Stimulated activated naive CD8-positive, alpha-beta T cell treated with anti-CD3 and anti-CD28 coated beads, Interleukin-15, amount 100 ng/mL, for 72 hours (primary cell): ENCODE measurements around the gene TENM4.

Experiments used
- ATAC-seq: fragments of 150-1000 bp; cut with Tn5 transposase; 2 replicates; pipeline ENCODE4 v1.10.0; 2021; ENCODE audit warnings: mild to moderate bottlenecking, moderate library complexity
- DNase-seq, 2 donors: peaks; one replicate each; pipeline ENCODE4 v3.0.0; 2021 to 2022
- H3K27ac Mint-ChIP-seq, 2 donors: one replicate each; pipeline ENCODE4 v1.8.0; 2022; ENCODE audit warnings: mild to moderate bottlenecking in 2 of 2, mixed read lengths in 2 of 2, moderate library complexity in 2 of 2
- H3K27me3 Mint-ChIP-seq: one replicate; pipeline ENCODE4 v1.8.0; 2022; ENCODE audit warnings: mixed read lengths
- H3K4me1 Mint-ChIP-seq: one replicate; pipeline ENCODE4 v1.8.0; 2022; ENCODE audit warnings: mild to moderate bottlenecking, mixed read lengths
- H3K4me3 Mint-ChIP-seq, 2 donors: one replicate each; pipeline ENCODE4 v1.8.0; 2022; ENCODE audit warnings: mild to moderate bottlenecking in 2 of 2, mixed read lengths in 2 of 2, moderate library complexity in 1 of 2
- H3K9me3 Mint-ChIP-seq, 2 donors: one replicate each; pipeline ENCODE4 v1.8.0; 2022; ENCODE audit warnings: mixed read lengths in 2 of 2

The TENM4 gene

GRCh38 chr11:79436919-79437277, 3.9 kb downstream of the TENM4 start:
- Mint-ChIP-seq H3K4me3 (peak overlapping the region in 1 of 2 donors; percentile 37), H3K4me1 (peaks cover 25% of the 10 kb centered on the region), H3K27me3 (peaks cover 86% of the 10 kb centered on the region), H3K27ac (no peak overlapping the region), H3K9me3 (no peaks in the 10 kb centered on the region)
- ATAC-seq (no peak), DNase-seq (no peak)

GRCh38 chr11:79434283-79434682, 6.5 kb downstream of the TENM4 start:
- Mint-ChIP-seq H3K4me3 (no peak overlapping the region), H3K4me1 (peaks cover 17% of the 10 kb centered on the region), H3K27ac (no peak overlapping the region), H3K9me3 (no peaks in the 10 kb centered on the region), H3K27me3 (peaks cover 62% of the 10 kb centered on the region)
- no peak for ATAC-seq
- DNase-seq = no peak

GRCh38 chr11:79432138-79432537, 8.7 kb downstream of the TENM4 start:
- DNase-seq = no peak
- ATAC-seq = no peak
- Mint-ChIP-seq H3K4me1 (peaks cover 6% of the 10 kb centered on the region), H3K4me3 (no peak overlapping the region), H3K27me3 (peaks cover 40% of the 10 kb centered on the region), H3K9me3 (no peaks in the 10 kb centered on the region), H3K27ac (no peak overlapping the region)

DNA sequence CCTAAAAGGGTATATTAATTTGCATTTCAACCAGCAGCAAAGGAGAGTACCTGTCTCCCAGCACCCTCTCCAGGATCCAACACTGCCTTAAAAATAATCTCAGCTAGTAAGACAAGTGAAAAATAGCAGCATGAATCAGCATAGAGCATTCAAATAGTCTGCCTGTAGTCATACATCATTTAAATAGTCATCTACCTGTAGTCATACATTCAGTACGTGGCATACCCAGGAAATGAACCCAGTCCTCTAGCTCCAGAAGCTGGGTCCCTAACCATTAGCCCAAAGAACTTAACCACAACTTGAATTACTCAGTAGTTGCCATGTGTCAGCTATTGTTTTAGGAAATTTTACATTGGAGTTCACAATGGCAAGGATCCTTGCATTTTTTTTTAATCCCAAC, 9.3 kb downstream of the TENM4 start:
- ATAC-seq (no peak), DNase-seq (no peak)
- H3K9me3 Mint-ChIP-seq = no peaks in the 10 kb centered on the region
- H3K4me3 Mint-ChIP-seq = no peak overlapping the region
- H3K27ac Mint-ChIP-seq = no peak overlapping the region
- H3K4me1 Mint-ChIP-seq = no peaks in the 10 kb centered on the region
- H3K27me3 Mint-ChIP-seq = peaks cover 34% of the 10 kb centered on the region

GRCh38 chr11:79430280-79430679, 10.6 kb downstream of the TENM4 start:
- DNase-seq = no peak
- peaks cover 22% of the 10 kb centered on the region for H3K27me3 Mint-ChIP-seq
- no peak for ATAC-seq
- no peaks in the 10 kb centered on the region for H3K4me1 Mint-ChIP-seq
- no peak overlapping the region for H3K4me3 Mint-ChIP-seq
- H3K27ac Mint-ChIP-seq = peak overlapping the region in 1 of 2 donors; percentile 37
- no peaks in the 10 kb centered on the region for H3K9me3 Mint-ChIP-seq

GRCh38 chr11:79428406-79428805, 12.4 kb downstream of the TENM4 start:
- Mint-ChIP-seq H3K4me1 (no peaks in the 10 kb centered on the region), H3K4me3 (no peak overlapping the region), H3K27ac (no peak overlapping the region), H3K27me3 (peaks cover 5% of the 10 kb centered on the region), H3K9me3 (no peaks in the 10 kb centered on the region)
- DNase-seq (no peak), ATAC-seq (no peak)

- DNase-seq (no peak), ATAC-seq (no peak)
- no peaks in the 10 kb centered on the region for H3K27me3 Mint-ChIP-seq
- no peak overlapping the region for H3K4me3 Mint-ChIP-seq
- H3K9me3 Mint-ChIP-seq = no peaks in the 10 kb centered on the region
- no peaks in the 10 kb centered on the region for H3K4me1 Mint-ChIP-seq
- no peak overlapping the region for H3K27ac Mint-ChIP-seq
Measured at GRCh38 chr11:79427611-79428327, 13.1 kb downstream of the TENM4 start.

GRCh38 chr11:79427126-79427525, 13.7 kb downstream of the TENM4 start:
- ATAC-seq = no peak
- no peaks in the 10 kb centered on the region for H3K27me3 Mint-ChIP-seq
- no peaks in the 10 kb centered on the region for H3K9me3 Mint-ChIP-seq
- DNase-seq = no peak
- H3K4me3 Mint-ChIP-seq = no peak overlapping the region
- no peaks in the 10 kb centered on the region for H3K4me1 Mint-ChIP-seq
- no peak overlapping the region for H3K27ac Mint-ChIP-seq

- no peak for DNase-seq
- H3K9me3 Mint-ChIP-seq = no peaks in the 10 kb centered on the region
- no peak overlapping the region for H3K27ac Mint-ChIP-seq
- no peaks in the 10 kb centered on the region for H3K27me3 Mint-ChIP-seq
- no peaks in the 10 kb centered on the region for H3K4me1 Mint-ChIP-seq
- H3K4me3 Mint-ChIP-seq = no peak overlapping the region
- no peak for ATAC-seq
Measured at GRCh38 chr11:79425463-79425862, 15.4 kb downstream of the TENM4 start.

DNA sequence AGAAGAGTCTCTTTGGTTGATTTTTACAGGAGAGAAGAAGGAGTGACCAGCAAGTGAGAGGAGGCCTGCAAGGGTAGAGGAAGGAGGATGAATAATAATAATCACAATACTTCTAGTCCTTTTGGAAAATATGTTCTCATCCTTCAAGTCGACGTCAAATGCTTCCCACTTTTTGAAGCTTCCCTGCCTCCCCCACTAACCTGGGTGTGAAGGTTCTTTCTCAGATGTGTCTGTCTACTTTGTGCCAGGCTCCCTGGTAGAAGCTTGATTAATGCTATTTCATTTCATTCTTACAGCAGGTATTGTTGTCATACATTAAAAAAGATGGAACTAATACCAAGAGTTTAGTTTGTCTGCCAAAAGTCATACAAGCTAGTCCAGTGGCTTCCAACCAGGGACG, 17.1 kb downstream of the TENM4 start:
- H3K9me3 Mint-ChIP-seq = peaks cover 0 to under 1% of the 10 kb centered on the region in 2 donors
- H3K4me1 Mint-ChIP-seq = no peaks in the 10 kb centered on the region
- ATAC-seq (no peak), DNase-seq (no peak)
- H3K27me3 Mint-ChIP-seq = peaks cover 4% of the 10 kb centered on the region
- H3K4me3 Mint-ChIP-seq = no peak overlapping the region
- H3K27ac Mint-ChIP-seq = no peak overlapping the region

DNA sequence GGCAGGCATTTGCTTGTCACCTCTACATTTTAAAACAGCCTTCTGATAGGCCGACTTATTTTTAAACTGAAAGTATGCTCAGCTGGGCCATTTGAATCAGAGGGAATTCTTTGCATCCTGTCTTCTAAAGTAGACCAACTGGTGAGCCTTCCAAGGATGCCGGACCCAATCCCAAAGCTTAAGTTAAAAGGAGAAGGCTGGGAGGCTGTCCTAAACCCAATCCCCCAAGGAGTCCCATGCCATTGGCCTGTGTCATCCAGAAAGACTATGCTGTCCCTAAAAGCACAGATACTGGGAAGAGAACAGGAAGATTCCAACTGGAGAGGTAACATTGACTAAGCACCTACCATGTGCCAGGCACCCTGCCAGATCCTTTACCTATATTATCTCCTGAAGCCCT, 18.0 kb downstream of the TENM4 start:
- Mint-ChIP-seq H3K4me3 (no peak overlapping the region), H3K27ac (no peak overlapping the region), H3K4me1 (no peaks in the 10 kb centered on the region), H3K9me3 (peaks cover 5 to 9% of the 10 kb centered on the region in 2 donors), H3K27me3 (peaks cover 10% of the 10 kb centered on the region)
- no peak for DNase-seq
- no peak for ATAC-seq

DNA sequence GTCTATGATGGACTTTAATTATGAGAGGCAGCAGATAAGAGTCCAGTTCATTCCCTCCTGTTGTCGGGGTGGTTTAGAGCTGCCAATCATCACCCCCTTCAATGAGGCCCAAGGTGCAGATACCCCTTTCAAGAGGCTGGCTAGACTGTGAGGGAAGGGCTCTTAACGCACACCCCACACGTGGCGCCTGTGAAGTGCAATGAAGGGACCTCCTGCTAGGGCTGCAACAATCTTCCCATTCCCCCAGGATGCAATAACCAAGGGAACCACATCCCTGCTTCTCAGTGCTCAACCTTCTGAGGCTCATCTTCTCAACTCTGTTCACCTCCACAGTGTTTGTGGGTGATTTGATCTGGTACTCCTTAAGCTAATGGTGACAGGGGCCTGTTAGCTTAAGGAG, 19.0 kb downstream of the TENM4 start:
- Mint-ChIP-seq H3K4me1 (no peaks in the 10 kb centered on the region), H3K4me3 (no peak overlapping the region)
- no peak for ATAC-seq

DNA sequence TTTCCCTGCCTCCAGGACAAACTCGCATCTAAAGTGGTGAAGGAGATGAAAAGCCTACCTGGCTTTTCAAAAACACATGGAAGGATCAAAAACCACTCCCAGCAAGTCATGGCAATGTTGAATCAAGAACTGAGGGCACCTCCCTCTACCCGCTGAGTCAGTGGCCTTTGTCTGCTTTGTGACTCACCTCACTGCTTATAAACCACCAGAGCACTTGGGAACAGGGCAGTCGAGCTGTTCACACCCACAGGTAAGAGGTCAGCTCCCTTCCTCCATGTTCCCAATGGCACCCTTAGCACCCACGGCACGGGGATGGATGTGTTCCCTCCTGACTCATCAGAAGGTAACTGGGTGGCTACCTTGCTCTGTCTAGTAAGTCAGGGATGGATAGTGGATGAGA, 21.7 kb downstream of the TENM4 start:
- no peaks in the 10 kb centered on the region for H3K4me1 Mint-ChIP-seq
- no peak for DNase-seq

More for the DNA sequence above, 19.0 kb downstream of the TENM4 start:
- Mint-ChIP-seq H3K27ac (no peak overlapping the region), H3K9me3 (peaks cover 10 to 15% of the 10 kb centered on the region in 2 donors), H3K27me3 (peaks cover 10% of the 10 kb centered on the region)
- DNase-seq = no peak

DNA sequence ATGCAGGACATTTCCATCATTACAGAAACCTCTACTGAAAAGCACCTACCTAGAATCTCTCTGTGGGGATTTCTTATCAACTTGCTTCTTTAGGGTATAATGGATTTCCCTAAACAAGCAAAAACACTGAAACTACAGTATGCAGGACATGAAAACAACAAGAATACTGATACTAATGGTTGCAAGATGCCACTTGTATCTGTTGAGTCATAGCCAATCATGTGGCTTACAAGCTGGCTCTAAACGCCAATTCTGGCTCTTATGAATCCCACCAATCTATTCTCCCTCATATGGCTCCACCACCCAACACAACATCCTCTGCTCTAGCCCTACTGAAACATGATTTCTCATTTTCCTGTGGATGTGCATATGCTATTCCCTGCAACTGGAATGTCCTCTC, 22.6 kb downstream of the TENM4 start:
- Mint-ChIP-seq H3K9me3 (peaks cover 13 to 15% of the 10 kb centered on the region in 2 donors), H3K4me3 (no peak overlapping the region), H3K4me1 (no peaks in the 10 kb centered on the region), H3K27ac (no peak overlapping the region), H3K27me3 (peaks cover 10% of the 10 kb centered on the region)
- no peak for DNase-seq
- ATAC-seq = no peak

More for the DNA sequence above, 21.7 kb downstream of the TENM4 start:
- H3K27ac Mint-ChIP-seq = no peak overlapping the region
- peaks cover 13 to 15% of the 10 kb centered on the region in 2 donors for H3K9me3 Mint-ChIP-seq
- no peak for ATAC-seq
- peaks cover 10% of the 10 kb centered on the region for H3K27me3 Mint-ChIP-seq
- no peak overlapping the region for H3K4me3 Mint-ChIP-seq

DNA sequence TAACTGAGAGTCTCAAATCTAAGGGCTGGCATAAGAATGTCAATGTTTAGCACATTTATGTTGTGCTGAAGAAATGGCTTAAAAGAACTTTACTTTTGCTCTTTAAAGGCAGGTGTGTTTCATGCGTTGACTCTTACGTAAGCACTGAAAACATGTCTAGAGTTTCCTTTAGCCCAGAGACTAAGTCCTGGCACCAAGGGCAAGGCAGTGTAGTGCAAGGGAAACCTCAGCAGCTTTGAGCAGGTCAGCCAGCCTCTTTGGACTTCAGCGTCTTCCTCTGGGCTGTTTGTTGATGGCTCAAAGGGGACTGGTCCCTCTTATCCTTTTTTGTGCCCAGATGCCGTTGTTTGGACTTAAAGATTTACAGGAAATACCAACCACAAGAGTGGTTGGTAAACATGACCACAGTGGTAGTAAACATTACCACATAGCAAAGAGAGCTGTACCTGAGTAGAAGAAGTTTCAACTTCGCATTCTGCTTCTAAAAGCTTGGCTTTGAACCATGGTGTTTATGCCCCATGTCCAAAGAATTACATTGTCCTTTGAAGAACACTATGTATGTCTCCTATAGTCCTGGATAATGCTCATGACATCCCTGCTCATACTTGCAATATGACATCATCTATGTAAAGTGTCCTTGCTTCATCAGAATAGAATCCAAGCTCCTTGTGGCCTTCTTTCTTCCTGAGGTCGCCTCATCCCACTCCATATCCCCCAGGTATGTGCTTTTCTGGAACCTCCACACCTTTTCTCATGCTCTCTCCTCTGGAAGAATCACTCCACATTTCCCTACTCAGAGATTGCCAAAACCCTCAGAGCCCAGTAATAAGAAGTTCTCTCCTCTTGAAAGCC, 23.5 kb downstream of the TENM4 start:
- Mint-ChIP-seq H3K27me3 (peaks cover 10% of the 10 kb centered on the region), H3K9me3 (peaks cover 13 to 15% of the 10 kb centered on the region in 2 donors), H3K4me1 (no peaks in the 10 kb centered on the region), H3K4me3 (no peak overlapping the region), H3K27ac (peak overlapping the region in 1 of 2 donors; percentile 47)
- ATAC-seq (no peak), DNase-seq (no peak)

- DNase-seq = no peak
- ATAC-seq = no peak
- Mint-ChIP-seq H3K4me1 (no peaks in the 10 kb centered on the region), H3K27ac (no peak overlapping the region), H3K4me3 (no peak overlapping the region), H3K9me3 (peaks cover 13 to 15% of the 10 kb centered on the region in 2 donors), H3K27me3 (peaks cover 10% of the 10 kb centered on the region)
Measured at GRCh38 chr11:79415912-79416311, 24.9 kb downstream of the TENM4 start.
